SK-N-MC (cell line): ENCODE results near the gene KRT80.

Source experiments
- DNase-seq: peaks from one replicate; pipeline ENCODE4 v3.0.0-alpha.2; 2011; ENCODE audit warnings: low read depth, low spot score
- H3K27ac ChIP-seq: fragments of 200-600 bp; sonication (generic); 2 replicates; pipeline ENCODE4 v1.5.1; 2016; ENCODE audit warnings: mixed run types
- H3K36me3 ChIP-seq: fragments of 200-600 bp; sonication (generic); 2 replicates; pipeline ENCODE4 v1.6.1; 2017; ENCODE audit warnings: antibody characterized with exemption, low read length, mixed read lengths; ENCODE audit not compliant: insufficient read depth
- H3K4me3 ChIP-seq: fragments of 200-600 bp; sonication (generic); 2 replicates; pipeline ENCODE4 v1.5.1; 2016
- H3K9ac ChIP-seq: fragments of 200-600 bp; sonication (generic); 2 replicates; pipeline ENCODE4 v1.8.0; 2017; ENCODE audit warnings: mixed run types, mixed read lengths; ENCODE audit not compliant: insufficient read length
- H3K9me3 ChIP-seq: fragments of 200-600 bp; sonication (generic); 2 replicates; pipeline ENCODE4 v1.6.1; 2017; ENCODE audit warnings: low read depth, mild to moderate bottlenecking, antibody characterized with exemption, low read length, moderate library complexity, mixed read lengths
- EZH2 ChIP-seq: fragments of 200-600 bp; sonication (generic); IDR thresholded peaks from one replicate; pipeline ENCODE4 v1.6.1; 2017; ENCODE audit warnings: antibody characterized with exemption
- FOXP2 ChIP-seq: optimal IDR thresholded peaks from 2 replicates; pipeline ENCODE3; 2011; ENCODE audit warnings: mild to moderate bottlenecking, moderate library complexity; ENCODE audit not compliant: insufficient read depth; ENCODE audit errors: extremely low read length, control extremely low read depth
- POLR2AphosphoS5 ChIP-seq: IDR thresholded peaks from 2 replicates; pipeline ENCODE4 v1.6.1; 2012; ENCODE audit warnings: mild to moderate bottlenecking, low read depth, low read length, borderline replicate concordance

Gene KRT80

GRCh38 chr12:52235822-52236361, 44.1 kb upstream of the KRT80 start:
- no peak for DNase-seq
- Histone ChIP-seq H3K9ac (no peak overlapping the region), H3K4me3 (no peak overlapping the region), H3K27ac (no peak overlapping the region), H3K9me3 (no peaks in the 10 kb centered on the region), H3K36me3 (no peaks in the 10 kb centered on the region)
- TF ChIP-seq POLR2AphosphoS5 (no peak), FOXP2 (no peak), EZH2 (no peak)

GRCh38 chr12:52235001-52235764, 43.4 kb upstream of the KRT80 start:
- H3K36me3 ChIP-seq, result no peaks in the 10 kb centered on the region
- no peak overlapping the region for H3K27ac ChIP-seq
- H3K9ac ChIP-seq, result no peak overlapping the region
- H3K9me3 ChIP-seq, result no peaks in the 10 kb centered on the region
- H3K4me3 ChIP-seq, result no peak overlapping the region
- no peak for TF ChIP-seq POLR2AphosphoS5
- TF ChIP-seq EZH2, result no peak
- no peak for TF ChIP-seq FOXP2
- DNase-seq, result no peak

DNA sequence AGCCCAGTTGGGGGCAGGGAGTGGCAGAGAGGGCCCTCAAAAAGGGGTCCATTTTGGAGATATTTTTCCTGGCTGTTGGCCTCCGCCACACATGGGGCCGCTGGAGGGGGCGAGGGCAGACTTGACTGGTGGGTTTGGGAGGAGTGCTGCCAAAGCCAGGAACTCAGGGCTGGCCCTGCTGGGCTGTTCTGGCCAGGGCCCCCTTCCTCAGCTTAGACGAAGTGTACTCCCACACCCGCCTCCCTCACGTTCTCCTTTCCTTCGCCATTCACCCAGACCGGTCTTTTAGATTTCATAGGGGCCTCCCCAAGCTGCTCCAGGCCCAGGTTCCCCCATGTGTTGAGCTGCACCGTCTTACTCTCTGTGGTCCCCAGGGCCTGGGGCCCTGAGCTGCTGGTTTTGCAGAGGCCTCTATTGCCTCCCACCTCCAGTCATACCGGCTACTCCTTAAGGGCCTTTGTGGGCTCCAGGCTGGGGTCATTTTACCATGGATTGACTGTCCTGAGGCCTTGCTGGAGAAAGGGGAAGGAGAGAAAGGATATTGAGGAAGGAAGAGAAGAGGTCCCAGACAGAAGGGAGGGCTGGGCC, 42.5 kb upstream of the KRT80 start:
- Histone ChIP-seq H3K27ac (no peak overlapping the region), H3K9me3 (no peaks in the 10 kb centered on the region), H3K9ac (no peak overlapping the region), H3K4me3 (no peak overlapping the region), H3K36me3 (no peaks in the 10 kb centered on the region)
- TF ChIP-seq FOXP2 (no peak), EZH2 (no peak), POLR2AphosphoS5 (no peak)
- no peak for DNase-seq

DNA sequence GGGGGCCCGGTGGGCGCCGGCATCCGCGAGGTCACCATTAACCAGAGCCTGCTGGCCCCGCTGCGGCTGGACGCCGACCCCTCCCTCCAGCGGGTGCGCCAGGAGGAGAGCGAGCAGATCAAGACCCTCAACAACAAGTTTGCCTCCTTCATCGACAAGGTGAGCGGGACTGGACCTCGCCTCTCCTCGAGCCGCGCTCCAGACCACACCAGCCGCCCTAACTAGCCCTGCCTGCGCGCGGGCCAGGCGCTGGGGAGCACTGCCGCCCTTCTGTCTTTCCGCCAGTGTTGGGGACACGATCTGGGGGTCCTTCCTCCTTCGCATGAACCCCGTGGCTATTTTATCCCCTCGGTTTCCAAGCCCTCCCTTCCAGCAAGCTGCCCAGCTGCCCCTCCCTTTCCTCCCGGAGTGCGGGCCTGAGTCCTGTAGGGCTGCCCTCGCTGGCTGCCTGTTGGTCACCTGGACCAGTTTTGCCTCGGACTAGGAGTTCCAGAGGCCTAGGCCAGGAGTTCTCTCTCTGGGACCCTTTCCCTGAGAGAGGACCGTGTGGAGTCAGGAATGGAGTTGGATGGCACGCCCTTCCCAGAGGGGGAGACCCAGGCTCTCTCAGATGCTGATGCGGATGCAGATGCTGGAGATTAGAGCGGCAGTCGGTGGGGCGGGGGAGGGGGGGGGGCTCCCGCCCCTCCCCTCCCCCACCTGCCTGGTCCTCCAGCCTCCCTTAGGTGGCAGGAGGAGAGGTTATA, 41.8 kb upstream of the KRT80 start:
- H3K36me3 ChIP-seq, result no peaks in the 10 kb centered on the region
- H3K9me3 ChIP-seq, result no peaks in the 10 kb centered on the region
- no peak for DNase-seq
- TF ChIP-seq FOXP2 (no peak), EZH2 (no peak), POLR2AphosphoS5 (no peak)
- H3K9ac ChIP-seq, result no peak overlapping the region
- H3K27ac ChIP-seq, result no peak overlapping the region
- no peak overlapping the region for H3K4me3 ChIP-seq

GRCh38 chr12:52232674-52233461, 41.1 kb upstream of the KRT80 start, which contains the start of gene KRT7:
Gene KRT7, plus strand, starts transcription at chr12:52233243. Its CDS starts 54 bp downstream, at chr12:52233297.
- Histone ChIP-seq H3K9me3 (no peaks in the 10 kb centered on the region), H3K36me3 (no peaks in the 10 kb centered on the region), H3K4me3 (no peak within 1 kb of the TSS), H3K27ac (no peak within 1 kb of the TSS), H3K9ac (no peak within 1 kb of the TSS)
- TF ChIP-seq FOXP2 (no peak), EZH2 (no peak), POLR2AphosphoS5 (no peak)
- no peak for DNase-seq

GRCh38 chr12:52232203-52232673, 40.4 kb upstream of the KRT80 start:
- no peak overlapping the region for H3K27ac ChIP-seq
- no peak overlapping the region for H3K9ac ChIP-seq
- H3K4me3 ChIP-seq, result no peak overlapping the region
- H3K9me3 ChIP-seq, result no peaks in the 10 kb centered on the region
- TF ChIP-seq EZH2, result no peak
- TF ChIP-seq FOXP2, result no peak
- TF ChIP-seq POLR2AphosphoS5, result no peak
- H3K36me3 ChIP-seq, result no peaks in the 10 kb centered on the region
- DNase-seq, result no peak

GRCh38 chr12:52231305-52232202, 39.7 kb upstream of the KRT80 start:
- no peaks in the 10 kb centered on the region for H3K36me3 ChIP-seq
- H3K9ac ChIP-seq, result no peak overlapping the region
- DNase-seq, result no peak
- no peak for TF ChIP-seq FOXP2
- no peak for TF ChIP-seq EZH2
- no peak for TF ChIP-seq POLR2AphosphoS5
- H3K27ac ChIP-seq, result no peak overlapping the region
- H3K9me3 ChIP-seq, result no peaks in the 10 kb centered on the region
- no peak overlapping the region for H3K4me3 ChIP-seq
